DOHH2 (cell line): ENCODE data around the gene SLC49A4.

Experiments used
- H3F3A ChIP-seq: fragments of 200-600 bp; sonication (generic), shearing (Covaris generic); 2 replicates; pipeline ENCODE4 v1.6.0; 2016; ENCODE audit warnings: antibody characterized with exemption, mild to moderate bottlenecking; ENCODE audit not compliant: control insufficient read depth, insufficient read depth
- H3K27ac ChIP-seq: fragments of 200-600 bp; sonication (generic); 2 replicates; pipeline ENCODE4 v1.5.1; 2014; ENCODE audit warnings: low read depth, mild to moderate bottlenecking, low read length, moderate library complexity
- H3K27me3 ChIP-seq: fragments of 200-600 bp; sonication (generic); 2 replicates; pipeline ENCODE4 v1.6.1; 2014; ENCODE audit warnings: mild to moderate bottlenecking, low read length, mixed read lengths; ENCODE audit not compliant: control insufficient read depth
- H3K36me3 ChIP-seq: fragments of 200-600 bp; sonication (generic); 2 replicates; pipeline ENCODE4 v1.6.1; 2014; ENCODE audit warnings: mild to moderate bottlenecking, low read length, moderate library complexity, mixed read lengths; ENCODE audit not compliant: control insufficient read depth
- H3K4me1 ChIP-seq: fragments of 200-600 bp; sonication (generic); 2 replicates; pipeline ENCODE4 v1.6.1; 2014; ENCODE audit warnings: mild to moderate bottlenecking, low read length, mixed read lengths; ENCODE audit not compliant: control insufficient read depth
- H3K4me2 ChIP-seq: fragments of 200-600 bp; sonication (generic); 2 replicates; pipeline ENCODE4 v1.6.0; 2014; ENCODE audit warnings: mild to moderate bottlenecking, low read length, moderate library complexity
- H3K4me3 ChIP-seq: fragments of 200-600 bp; sonication (generic); 2 replicates; pipeline ENCODE4 v1.5.1; 2014; ENCODE audit warnings: mild to moderate bottlenecking, low read length, mixed read lengths
- H3K79me2 ChIP-seq: fragments of 200-600 bp; sonication (generic); 2 replicates; pipeline ENCODE4 v1.6.1; 2014; ENCODE audit warnings: mild to moderate bottlenecking, low read length, mixed read lengths; ENCODE audit not compliant: control insufficient read depth
- H3K9me2 ChIP-seq: fragments of 200-600 bp; sonication (generic); replicated peaks from 2 replicates; pipeline ENCODE4 v1.6.1; 2014; ENCODE audit warnings: mild to moderate bottlenecking, low read length, mixed read lengths; ENCODE audit not compliant: control insufficient read depth
- H3K9me3 ChIP-seq: fragments of 200-600 bp; sonication (generic); 2 replicates; pipeline ENCODE4 v1.6.1; 2014; ENCODE audit warnings: antibody characterized with exemption, low read length, mixed read lengths; ENCODE audit not compliant: control insufficient read depth, insufficient read depth
- H4K20me1 ChIP-seq: fragments of 200-600 bp; sonication (generic); 2 replicates; pipeline ENCODE4 v1.6.0; 2014; ENCODE audit warnings: low read depth, mild to moderate bottlenecking, antibody characterized with exemption, low read length, moderate library complexity; ENCODE audit not compliant: control insufficient read depth, insufficient read depth
- EZH2phosphoT487 ChIP-seq: fragments of 200-600 bp; sonication (generic); IDR thresholded peaks from 2 replicates; pipeline ENCODE4 v1.6.1; 2017; ENCODE audit warnings: borderline replicate concordance, mild to moderate bottlenecking, antibody characterized with exemption, low read length, moderate library complexity, mixed read lengths
- TF ChIP-seq, protein P1 (sequence below): fragments of 200-600 bp; sonication (generic); IDR thresholded peaks from one replicate; pipeline ENCODE4 v1.5.1; 2014; ENCODE audit warnings: antibody characterized with exemption, mild to moderate bottlenecking, low read depth, low read length; ENCODE audit not compliant: poor library complexity, severe bottlenecking

The SLC49A4 gene

DNA sequence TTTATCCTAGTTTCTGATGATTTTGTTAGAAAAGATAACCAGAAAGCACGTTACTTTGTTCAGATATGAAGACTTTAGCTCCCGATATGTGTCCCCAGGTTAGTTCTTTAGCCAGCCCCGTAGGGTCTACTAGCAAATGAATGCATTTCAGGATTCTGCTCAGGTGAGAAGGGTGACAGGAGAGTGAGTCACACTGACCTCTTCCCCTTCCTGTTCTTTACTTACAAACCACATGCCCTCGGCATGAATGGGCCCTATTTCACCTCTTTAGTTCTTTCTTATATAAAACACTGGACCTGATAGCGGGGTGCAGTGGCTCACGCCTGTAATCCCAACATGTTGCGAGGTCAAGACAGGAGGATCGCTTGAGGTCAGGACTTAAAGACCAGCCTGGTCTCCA, 98.4 kb downstream of the SLC49A4 start:
- Histone ChIP-seq H3K4me1 (peaks cover 6% of the 10 kb centered on the region; the same call in 1 of the 2 replicates), H3K36me3 (no peaks in the 10 kb centered on the region), H3K4me3 (no peak overlapping the region), H3K9me2 (no peaks in the 10 kb centered on the region), H3K27me3 (0 out of 2 replicates have a peak, but pooled peaks cover 8% of the 10 kb centered on the region), H3K4me2 (no peak overlapping the region), H3K79me2 (no peaks in the 10 kb centered on the region), H3K27ac (no peak overlapping the region), H3K9me3 (no peaks in the 10 kb centered on the region), H4K20me1 (no peaks in the 10 kb centered on the region), H3F3A (no peaks in the 10 kb centered on the region)
- TF ChIP-seq, protein P1, sequence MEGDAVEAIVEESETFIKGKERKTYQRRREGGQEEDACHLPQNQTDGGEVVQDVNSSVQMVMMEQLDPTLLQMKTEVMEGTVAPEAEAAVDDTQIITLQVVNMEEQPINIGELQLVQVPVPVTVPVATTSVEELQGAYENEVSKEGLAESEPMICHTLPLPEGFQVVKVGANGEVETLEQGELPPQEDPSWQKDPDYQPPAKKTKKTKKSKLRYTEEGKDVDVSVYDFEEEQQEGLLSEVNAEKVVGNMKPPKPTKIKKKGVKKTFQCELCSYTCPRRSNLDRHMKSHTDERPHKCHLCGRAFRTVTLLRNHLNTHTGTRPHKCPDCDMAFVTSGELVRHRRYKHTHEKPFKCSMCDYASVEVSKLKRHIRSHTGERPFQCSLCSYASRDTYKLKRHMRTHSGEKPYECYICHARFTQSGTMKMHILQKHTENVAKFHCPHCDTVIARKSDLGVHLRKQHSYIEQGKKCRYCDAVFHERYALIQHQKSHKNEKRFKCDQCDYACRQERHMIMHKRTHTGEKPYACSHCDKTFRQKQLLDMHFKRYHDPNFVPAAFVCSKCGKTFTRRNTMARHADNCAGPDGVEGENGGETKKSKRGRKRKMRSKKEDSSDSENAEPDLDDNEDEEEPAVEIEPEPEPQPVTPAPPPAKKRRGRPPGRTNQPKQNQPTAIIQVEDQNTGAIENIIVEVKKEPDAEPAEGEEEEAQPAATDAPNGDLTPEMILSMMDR: no peak
- TF ChIP-seq EZH2phosphoT487: no peak

DNA sequence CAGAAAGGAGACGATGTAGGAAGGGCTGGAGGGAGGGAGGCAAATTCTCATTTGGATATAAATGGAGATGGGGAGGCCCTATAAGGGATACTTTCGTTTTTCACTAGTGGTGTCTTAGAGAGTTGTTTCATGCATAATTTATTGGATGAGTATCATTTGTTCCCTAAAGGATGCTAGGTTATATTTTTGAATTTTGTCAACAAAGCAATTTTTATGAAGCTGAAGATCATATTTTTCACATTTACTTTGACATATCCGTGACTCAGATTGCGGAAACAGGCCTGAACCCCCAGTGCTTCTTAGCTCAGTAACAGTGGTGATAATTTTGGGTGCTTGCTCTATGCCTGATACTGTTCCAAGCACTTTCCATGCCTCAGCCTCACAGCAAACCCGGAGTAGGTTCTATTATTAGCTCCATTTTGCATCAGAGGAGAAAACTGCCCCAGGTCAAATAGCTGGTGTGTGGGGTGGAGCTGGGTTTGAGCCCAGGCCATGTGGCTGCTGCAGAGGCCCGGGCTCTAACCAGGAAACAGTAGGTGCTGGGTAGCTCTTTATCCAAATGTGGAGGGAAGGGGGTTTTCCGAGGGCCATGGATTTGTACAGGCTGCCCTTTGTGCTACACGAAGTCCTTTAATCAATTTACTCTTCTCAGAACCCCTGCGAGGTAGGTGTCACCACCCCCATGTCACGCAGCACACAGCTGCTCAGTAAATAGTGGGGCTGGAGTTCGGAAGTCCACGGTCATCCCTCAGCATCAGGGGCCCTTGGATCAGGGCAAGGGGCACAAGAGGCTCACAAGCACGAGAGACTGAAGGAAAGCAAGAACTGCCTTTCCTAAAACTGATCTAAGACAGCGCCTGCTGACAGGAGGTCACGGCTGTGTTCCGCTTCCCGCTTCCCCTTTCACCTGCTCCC, 99.1 kb downstream of the SLC49A4 start:
- Histone ChIP-seq H3K4me3 (no peak overlapping the region), H3K36me3 (no peaks in the 10 kb centered on the region), H3K4me1 (peaks cover 6% of the 10 kb centered on the region; the same call in 1 of the 2 replicates), H3K4me2 (no peak overlapping the region), H3K79me2 (no peaks in the 10 kb centered on the region), H3K9me3 (no peaks in the 10 kb centered on the region), H3K9me2 (no peaks in the 10 kb centered on the region), H4K20me1 (no peaks in the 10 kb centered on the region), H3K27me3 (peaks cover 12% of the 10 kb centered on the region; the same call in 1 of the 2 replicates), H3K27ac (no peak overlapping the region), H3F3A (no peaks in the 10 kb centered on the region)
- TF ChIP-seq, protein P1: no peak
- TF ChIP-seq EZH2phosphoT487: no peak

DNA sequence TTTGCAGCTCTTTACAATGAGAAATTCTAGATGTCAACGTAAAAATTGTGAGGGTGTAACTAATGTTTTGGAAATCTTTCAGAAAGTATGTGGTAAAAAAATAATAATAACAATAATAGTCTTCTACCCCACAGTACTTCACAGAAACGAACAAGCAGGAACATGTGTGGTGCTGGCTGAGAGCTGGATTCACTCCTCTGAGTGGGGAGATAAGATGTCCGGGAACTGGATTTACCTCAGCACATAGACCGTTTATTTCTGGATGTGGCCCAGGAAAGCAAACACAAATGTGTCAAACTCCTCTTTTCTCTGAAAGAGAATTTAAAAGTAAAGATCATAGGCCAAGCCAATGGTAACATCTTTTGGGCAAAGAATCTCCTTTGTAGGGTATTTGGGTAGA, 103.4 kb downstream of the SLC49A4 start:
- no peak overlapping the region for H3K4me2 ChIP-seq
- no peaks in the 10 kb centered on the region for H3F3A ChIP-seq
- H3K27me3 ChIP-seq: peaks cover 13% of the 10 kb centered on the region; the same call in 1 of the 2 replicates
- no peak for TF ChIP-seq EZH2phosphoT487
- TF ChIP-seq, protein P1: no peak
- no peaks in the 10 kb centered on the region for H3K4me1 ChIP-seq
- H3K79me2 ChIP-seq: no peaks in the 10 kb centered on the region
- H3K36me3 ChIP-seq: no peaks in the 10 kb centered on the region
- no peak overlapping the region for H3K4me3 ChIP-seq
- H3K27ac ChIP-seq: no peak overlapping the region
- H4K20me1 ChIP-seq: no peaks in the 10 kb centered on the region
- no peaks in the 10 kb centered on the region for H3K9me3 ChIP-seq
- H3K9me2 ChIP-seq: no peaks in the 10 kb centered on the region
